ENCODE data around the gene EIF4G1. TPM values are rescaled to one million over a fixed set of nuclear protein-coding genes. Genes with fewer than 3 reads are reported as not detected.

Gene EIF4G1
- total RNA-seq, 4 donors from 2014 or later: 173 to 248 (median 192) TPM

GRCh38 chr3:184377374-184377773 lies 63.0 kb downstream of the EIF4G1 start:
- no peaks in the 10 kb centered on the region for H3K36me3 ChIP-seq
- no peak for DNase-seq (ENCODE audit: low spot score in 2 of 2)
- 73 to 77% methylated on average over 5 of the region's 5 CpGs for WGBS, 2 donors
- H3K9me3 ChIP-seq: no peaks in the 10 kb centered on the region
- H3K27me3 ChIP-seq: peaks cover 0 to 17% of the 10 kb centered on the region in 2 donors
- H3K27ac ChIP-seq: peak overlapping the region in 1 of 4 donors; percentile 87
- TF ChIP-seq EP300 (IDR thresholded peaks at IDR 0.05): no peak
- TF ChIP-seq POLR2A (IDR thresholded peaks at IDR 0.05): no peak
- TF ChIP-seq CTCF (IDR thresholded peaks at IDR 0.05): no peak
- H3K4me3 ChIP-seq: no peak overlapping the region
- peaks cover 0 to 53% (median 8%) of the 10 kb centered on the region in 4 donors for H3K4me1 ChIP-seq

- Histone ChIP-seq H3K9me3 (no peaks in the 10 kb centered on the region), H3K4me1 (peaks cover 0 to 48% (median 8%) of the 10 kb centered on the region in 4 donors), H3K27me3 (peaks cover 0 to 17% of the 10 kb centered on the region in 2 donors), H3K4me3 (no peak within 1 kb of the TSS), H3K27ac (peak within 1 kb of the TSS; percentile 72 to 87 (median 77)), H3K36me3 (peaks cover 0 to 6% (median 0%) of the 10 kb centered on the region in 3 donors)
- TF ChIP-seq EP300 (IDR thresholded peaks at IDR 0.05) (no peak), CTCF (IDR thresholded peaks at IDR 0.05) (no peak), POLR2A (IDR thresholded peaks at IDR 0.05) (no peak)
- DNase-seq (ENCODE audit: low spot score in 2 of 2): no peak
- 54 to 58% methylated on average over 7 of the region's 7 CpGs for WGBS, 2 donors
Observed at GRCh38 chr3:184377882-184378445, 63.6 kb downstream of the EIF4G1 start, which contains the start of gene THPO. Gene THPO, minus strand, starts transcription at chr3:184378207. Its CDS starts 1,948 bp downstream, at chr3:184376259.

- 77 to 78% methylated on average over 10 of the region's 10 CpGs for WGBS, 2 donors
- H3K36me3 ChIP-seq: peaks cover 0 to 9% (median 0%) of the 10 kb centered on the region in 3 donors
- peaks cover 0 to 40% (median 8%) of the 10 kb centered on the region in 4 donors for H3K4me1 ChIP-seq
- TF ChIP-seq CTCF (IDR thresholded peaks at IDR 0.05): no peak
- no peak for TF ChIP-seq EP300 (IDR thresholded peaks at IDR 0.05)
- TF ChIP-seq POLR2A (IDR thresholded peaks at IDR 0.05): no peak
- peak overlapping the region; percentile 72 to 87 (median 77) for H3K27ac ChIP-seq
- H3K4me3 ChIP-seq: peak overlapping the region in 2 of 4 donors; percentile 45 to 62
- no peak for DNase-seq (ENCODE audit: low spot score in 2 of 2)
- peaks cover 0 to 17% of the 10 kb centered on the region in 2 donors for H3K27me3 ChIP-seq
- H3K9me3 ChIP-seq: no peaks in the 10 kb centered on the region
Observed at GRCh38 chr3:184378651-184379357, 64.4 kb downstream of the EIF4G1 start.

GRCh38 chr3:184379358-184380184 lies 65.2 kb downstream of the EIF4G1 start, which contains the start of gene CHRD:
Gene CHRD, plus strand, starts transcription at chr3:184380054. Its CDS starts 265 bp downstream, at chr3:184380319.
- peak within 1 kb of the TSS; percentile 72 to 87 (median 77) for H3K27ac ChIP-seq
- peaks cover 0 to 9% (median 0%) of the 10 kb centered on the region in 3 donors for H3K36me3 ChIP-seq
- H3K4me1 ChIP-seq: peaks cover 0 to 40% (median 8%) of the 10 kb centered on the region in 4 donors
- TF ChIP-seq EP300 (IDR thresholded peaks at IDR 0.05): no peak
- TF ChIP-seq CTCF (IDR thresholded peaks at IDR 0.05): no peak
- no peak for TF ChIP-seq POLR2A (IDR thresholded peaks at IDR 0.05)
- no peaks in the 10 kb centered on the region for H3K9me3 ChIP-seq
- no peak for DNase-seq (ENCODE audit: low spot score in 2 of 2)
- peak within 1 kb of the TSS; percentile 10 to 62 (median 44) for H3K4me3 ChIP-seq
- H3K27me3 ChIP-seq: peaks cover 0 to 17% of the 10 kb centered on the region in 2 donors
- WGBS, 2 donors: 10 to 20% methylated on average over 28 to 40 of the region's 71 CpGs
